Activated CD8-positive, alpha-beta memory T cell treated with anti-CD3 and anti-CD28 coated beads for 36 hours (primary cell): ENCODE measurements around the gene TFB2M. TPM values are rescaled to one million over a fixed set of nuclear protein-coding genes. Genes with fewer than 3 reads are reported as not detected.

Source experiments
- CTCF ChIA-PET: fragments of 350-600 bp; sonication (Branson Sonifier 250); formaldehyde crosslinking; loops from one replicate; lab custom pipeline; 2021; ENCODE audit warnings: antibody characterized with exemption; lab: Charles Lee
- POLR2A ChIA-PET: fragments of 350-600 bp; sonication (Branson Sonifier 250); formaldehyde crosslinking; loops from one replicate; lab custom pipeline; 2021; ENCODE audit warnings: antibody characterized with exemption; lab: Charles Lee
- total RNA-seq, 2 experiments: library from RNA; stranded (reverse); gene quantifications; one replicate each; pipeline ENCODE4 v1.2.3, GENCODE V29; 2021

The TFB2M gene
- total RNA-seq, 2 experiments from 2014 or later, result 32.3 to 32.6 TPM

- ChIA-PET CTCF (no interaction called here), POLR2A (no interaction called here)
Measured at GRCh38 chr1:246527402-246528088, 38.5 kb downstream of the TFB2M start.

- CTCF ChIA-PET, result no interaction called here
- POLR2A ChIA-PET, result no interaction called here
Measured at GRCh38 chr1:246526915-246527314, 39.1 kb downstream of the TFB2M start.

GRCh38 chr1:246526380-246526779, 39.7 kb downstream of the TFB2M start:
- ChIA-PET CTCF (interaction anchor here (0.5 kb wide), 1 partner anchor 288 kb away, joined by 3 read pairs; no protein-coding TSS in a partner anchor), POLR2A (no interaction called here)

- ChIA-PET POLR2A (no interaction called here), CTCF (no interaction called here)
Measured at GRCh38 chr1:246519514-246519913, 46.5 kb downstream of the TFB2M start.

GRCh38 chr1:246518456-246519205, 47.4 kb downstream of the TFB2M start:
- POLR2A ChIA-PET, result no interaction called here
- CTCF ChIA-PET, result no interaction called here

- POLR2A ChIA-PET, result no interaction called here
Measured at GRCh38 chr1:246517391-246517790, 48.7 kb downstream of the TFB2M start.

GRCh38 chr1:246516126-246516525, 49.9 kb downstream of the TFB2M start:
- CTCF ChIA-PET, result no interaction called here
- POLR2A ChIA-PET, result no interaction called here

More at GRCh38 chr1:246517391-246517790, 48.7 kb downstream of the TFB2M start:
- CTCF ChIA-PET, result no interaction called here

- ChIA-PET CTCF (no interaction called here), POLR2A (no interaction called here)
Measured at GRCh38 chr1:246515390-246516005, 50.6 kb downstream of the TFB2M start.

GRCh38 chr1:246513619-246514343, 52.3 kb downstream of the TFB2M start:
- ChIA-PET POLR2A (no interaction called here), CTCF (no interaction called here)

- CTCF ChIA-PET, result no interaction called here
Measured at GRCh38 chr1:246513041-246513440, 53.0 kb downstream of the TFB2M start.

GRCh38 chr1:246512635-246513034, 53.4 kb downstream of the TFB2M start:
- POLR2A ChIA-PET, result no interaction called here
- CTCF ChIA-PET, result no interaction called here

More at GRCh38 chr1:246513041-246513440, 53.0 kb downstream of the TFB2M start:
- POLR2A ChIA-PET, result no interaction called here

GRCh38 chr1:246512230-246512629, 53.8 kb downstream of the TFB2M start:
- CTCF ChIA-PET, result no interaction called here

GRCh38 chr1:246511203-246511602, 54.9 kb downstream of the TFB2M start:
- CTCF ChIA-PET, result no interaction called here
- POLR2A ChIA-PET, result no interaction called here

More at GRCh38 chr1:246512230-246512629, 53.8 kb downstream of the TFB2M start:
- POLR2A ChIA-PET, result no interaction called here

- POLR2A ChIA-PET, result no interaction called here
Measured at GRCh38 chr1:246510147-246511030, 55.7 kb downstream of the TFB2M start.

GRCh38 chr1:246508897-246509688, 57.0 kb downstream of the TFB2M start:
- CTCF ChIA-PET, result no interaction called here
- POLR2A ChIA-PET, result no interaction called here

More at GRCh38 chr1:246510147-246511030, 55.7 kb downstream of the TFB2M start:
- CTCF ChIA-PET, result no interaction called here

- ChIA-PET POLR2A (interaction anchor here (0.8 to 1.3 kb wide), 3 partner anchors 59 to 424 kb away, joined by 3 to 4 read pairs (median 3); partner anchors contain the start of genes CNST and TFB2M), CTCF (interaction anchor here (1.3 kb wide), 1 partner anchor 60 kb away, joined by 3 read pairs; the partner anchor contains the start of genes CNST and TFB2M)
Measured at GRCh38 chr1:246506674-246507481, 59.2 kb downstream of the TFB2M start, which contains the start of gene SMYD3. Gene SMYD3 (minus strand): TSS chr1:246507279.

GRCh38 chr1:246506367-246506673, 59.7 kb downstream of the TFB2M start:
- POLR2A ChIA-PET, result interaction anchor here (0.8 to 1.3 kb wide), 3 partner anchors 60 to 425 kb away, joined by 3 to 4 read pairs (median 3); partner anchors contain the start of genes CNST and TFB2M
- CTCF ChIA-PET, result interaction anchor here (1.2 kb wide), 1 partner anchor 9 kb away, joined by 3 read pairs; no protein-coding TSS in a partner anchor
